Panc1 (cell line): ENCODE results near the gene PLCB1. TPM values are rescaled to one million over a fixed set of nuclear protein-coding genes. Genes with fewer than 3 reads are reported as not detected.

Experiments used
- ATAC-seq: fragments of 200-7000 bp; cut with Tn5 transposase; 2 replicates; pipeline ENCODE4 v1.9.1; 2020; ENCODE audit warnings: mild to moderate bottlenecking, moderate library complexity
- BruUV-seq: library from RNA; stranded (reverse); fragments of 400-500 nt; replicated peaks from 2 replicates; lab custom pipeline; 2021; lab: Mats Ljungman, UMichigan
- CTCF ChIA-PET: fragments of 300-600 bp; sonication (Branson Sonifier 250); formaldehyde crosslinking; loops from one replicate; lab custom pipeline; 2022; ENCODE audit warnings: antibody characterized with exemption; lab: Charles Lee
- POLR2A ChIA-PET: fragments of 300-600 bp; sonication (Branson Sonifier 250); formaldehyde crosslinking; loops from one replicate; lab custom pipeline; 2022; ENCODE audit warnings: antibody characterized with exemption; lab: Charles Lee
- DNase-seq: peaks from one replicate; pipeline ENCODE4 v3.0.0-alpha.2; 2010; ENCODE audit warnings: low read depth, low spot score
- H3K27ac ChIP-seq: 2 replicates; pipeline ENCODE4 v1.5.1; 2011; ENCODE audit warnings: mild to moderate bottlenecking, low read length, inconsistent platforms
- H3K27me3 ChIP-seq: fragments of 200-500 bp; sonication (Bioruptor generic); 2 replicates; pipeline ENCODE4 v1.6.0; 2014; ENCODE audit warnings: low read length, inconsistent platforms; ENCODE audit not compliant: control insufficient read depth, insufficient read depth
- H3K36me3 ChIP-seq: fragments of 200-500 bp; sonication (Bioruptor generic); 2 replicates; pipeline ENCODE4 v1.5.1; 2014; ENCODE audit warnings: inconsistent platforms, mild to moderate bottlenecking, low read length, moderate library complexity; ENCODE audit not compliant: control insufficient read depth, insufficient read depth
- H3K4me1 ChIP-seq: 2 replicates; pipeline ENCODE4 v1.5.1; 2011; ENCODE audit warnings: inconsistent platforms, mild to moderate bottlenecking, low read length, moderate library complexity; ENCODE audit not compliant: control insufficient read depth, insufficient read depth
- H3K4me3 ChIP-seq, 2 experiments: 2 replicates each; pipeline ENCODE4 v1.5.1; 2011 to 2012; ENCODE audit warnings: low read depth in 2 of 2, low read length in 2 of 2, mild to moderate bottlenecking in 2 of 2, inconsistent platforms in 1 of 2, moderate library complexity in 1 of 2
- H3K9me3 ChIP-seq: fragments of 200-500 bp; sonication (Bioruptor generic); 2 replicates; pipeline ENCODE4 v1.5.1; 2014; ENCODE audit warnings: low read depth, mild to moderate bottlenecking, inconsistent platforms, low read length, moderate library complexity; ENCODE audit not compliant: control insufficient read depth, insufficient read depth
- POLR2AphosphoS5 ChIP-seq: IDR thresholded peaks from 2 replicates; pipeline ENCODE4 v1.6.1; 2012; ENCODE audit warnings: mild to moderate bottlenecking, low read depth, low read length, moderate library complexity
- SIN3A ChIP-seq: IDR thresholded peaks from 2 replicates; pipeline ENCODE4 v1.6.1; 2012; ENCODE audit warnings: low read depth, mild to moderate bottlenecking, low read length, moderate library complexity, borderline replicate concordance; ENCODE audit not compliant: insufficient read depth
- TCF7L2 ChIP-seq: IDR thresholded peaks from 2 replicates; pipeline ENCODE4 v1.6.1; 2011; ENCODE audit warnings: mild to moderate bottlenecking, low read depth, low read length, inconsistent platforms
- in situ Hi-C: cut with HindIII; loops from 2 replicates; pipeline ENCODE4 v1.10.0; 2016; ENCODE audit warnings: low sequenced_read_pairs, low pct_unique_long_range_greater_than_20kb
- intact Hi-C: fragments of 100-400 bp; cut with micrococcal nuclease; formaldehyde crosslinking; loops from one replicate; pipeline ENCODE4 v1.10.0; 2022; ENCODE audit not compliant: unreplicated experiment
- total RNA-seq: library from RNA; stranded (reverse); gene quantifications from one replicate; pipeline ENCODE4 v1.2.1, GENCODE V29; 2021; ENCODE audit not compliant: unreplicated experiment
- TF ChIP-seq, protein P1 (sequence below), 2 experiments: IDR thresholded peaks; 2 replicates each; pipeline ENCODE4 v1.6.1; 2011 to 2012; ENCODE audit warnings: low read depth in 2 of 2, control low read depth in 1 of 2, low read length in 1 of 2, mild to moderate bottlenecking in 1 of 2, moderate library complexity in 1 of 2; ENCODE audit not compliant: insufficient read depth in 1 of 2
- TF ChIP-seq, protein P2 (sequence below): fragments of 450-650 bp; IDR thresholded peaks from 2 replicates; pipeline ENCODE4 v1.5.1; 2017; ENCODE audit warnings: mild to moderate bottlenecking

The PLCB1 gene
- total RNA-seq, 1 experiment from 2014 or later: 0.59 TPM

DNA sequence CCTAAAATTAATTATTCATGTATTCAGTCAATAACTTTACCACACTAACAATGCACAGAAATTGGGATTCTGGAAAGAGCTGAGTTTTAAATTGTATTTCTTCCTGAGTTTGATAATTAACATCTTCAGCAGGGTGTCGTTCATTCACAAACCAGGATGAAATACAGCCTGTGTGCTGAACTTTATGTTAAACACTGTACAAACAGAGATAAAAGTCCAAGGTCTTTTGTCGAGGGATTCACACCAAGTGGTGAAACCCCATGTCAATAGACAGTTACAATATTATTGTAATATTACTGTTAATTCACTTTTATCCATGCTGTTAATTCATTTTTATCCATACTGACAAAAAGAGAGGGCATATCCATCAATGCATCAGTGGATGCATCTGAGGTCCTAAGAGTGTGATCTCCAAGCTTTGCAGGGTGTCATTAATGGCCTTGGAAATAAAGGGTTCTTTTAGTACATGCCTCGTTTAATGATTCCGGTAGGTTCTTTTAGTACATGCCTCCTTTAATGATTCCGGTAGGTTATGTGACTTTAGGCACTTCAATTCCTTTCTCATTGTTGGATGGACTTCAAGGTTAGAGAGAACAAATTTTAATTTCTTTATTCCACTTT lies 234.3 kb downstream of the PLCB1 start:
- no peak for DNase-seq
- intact Hi-C loops (no loop called here), in situ Hi-C loops (no loop called here)
- CTCF ChIA-PET: no interaction called here
- ATAC-seq: no peak
- Histone ChIP-seq H3K4me1 (no peaks in the 10 kb centered on the region), H3K36me3 (no peaks in the 10 kb centered on the region), H3K27me3 (no peaks in the 10 kb centered on the region), H3K9me3 (no peaks in the 10 kb centered on the region), H3K4me3 (no peak overlapping the region), H3K27ac (no peak overlapping the region)
- TF ChIP-seq SIN3A (no peak), TCF7L2 (no peak), POLR2AphosphoS5 (no peak)
- TF ChIP-seq, protein P1, sequence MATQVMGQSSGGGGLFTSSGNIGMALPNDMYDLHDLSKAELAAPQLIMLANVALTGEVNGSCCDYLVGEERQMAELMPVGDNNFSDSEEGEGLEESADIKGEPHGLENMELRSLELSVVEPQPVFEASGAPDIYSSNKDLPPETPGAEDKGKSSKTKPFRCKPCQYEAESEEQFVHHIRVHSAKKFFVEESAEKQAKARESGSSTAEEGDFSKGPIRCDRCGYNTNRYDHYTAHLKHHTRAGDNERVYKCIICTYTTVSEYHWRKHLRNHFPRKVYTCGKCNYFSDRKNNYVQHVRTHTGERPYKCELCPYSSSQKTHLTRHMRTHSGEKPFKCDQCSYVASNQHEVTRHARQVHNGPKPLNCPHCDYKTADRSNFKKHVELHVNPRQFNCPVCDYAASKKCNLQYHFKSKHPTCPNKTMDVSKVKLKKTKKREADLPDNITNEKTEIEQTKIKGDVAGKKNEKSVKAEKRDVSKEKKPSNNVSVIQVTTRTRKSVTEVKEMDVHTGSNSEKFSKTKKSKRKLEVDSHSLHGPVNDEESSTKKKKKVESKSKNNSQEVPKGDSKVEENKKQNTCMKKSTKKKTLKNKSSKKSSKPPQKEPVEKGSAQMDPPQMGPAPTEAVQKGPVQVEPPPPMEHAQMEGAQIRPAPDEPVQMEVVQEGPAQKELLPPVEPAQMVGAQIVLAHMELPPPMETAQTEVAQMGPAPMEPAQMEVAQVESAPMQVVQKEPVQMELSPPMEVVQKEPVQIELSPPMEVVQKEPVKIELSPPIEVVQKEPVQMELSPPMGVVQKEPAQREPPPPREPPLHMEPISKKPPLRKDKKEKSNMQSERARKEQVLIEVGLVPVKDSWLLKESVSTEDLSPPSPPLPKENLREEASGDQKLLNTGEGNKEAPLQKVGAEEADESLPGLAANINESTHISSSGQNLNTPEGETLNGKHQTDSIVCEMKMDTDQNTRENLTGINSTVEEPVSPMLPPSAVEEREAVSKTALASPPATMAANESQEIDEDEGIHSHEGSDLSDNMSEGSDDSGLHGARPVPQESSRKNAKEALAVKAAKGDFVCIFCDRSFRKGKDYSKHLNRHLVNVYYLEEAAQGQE (IDR thresholded peaks at IDR 0.05; ENCODE audit: insufficient read depth in 1 of 2, low read depth in 2 of 2, low read length in 1 of 2): no peak
- POLR2A ChIA-PET: no interaction called here
- no TSS peak for BruUV-seq

DNA sequence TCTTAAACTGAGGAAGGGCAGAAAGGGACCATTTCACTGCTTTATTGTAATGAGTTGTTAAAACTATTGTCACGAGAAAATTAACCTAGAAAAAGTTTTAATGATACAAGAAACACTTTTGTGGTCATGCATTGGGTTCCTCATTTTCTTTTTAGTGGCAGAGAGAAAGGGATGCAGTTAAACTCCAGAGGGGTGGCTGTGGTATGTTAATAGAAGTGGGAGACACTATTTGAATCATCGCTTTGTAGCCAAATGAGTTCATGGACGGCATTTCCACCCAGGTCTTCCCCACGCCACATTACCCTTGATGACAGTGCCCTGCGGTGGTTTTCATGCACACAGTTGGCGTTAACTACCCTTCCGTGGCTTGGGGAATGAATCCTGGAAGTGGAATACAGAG lies 235.6 kb downstream of the PLCB1 start:
- no peaks in the 10 kb centered on the region for H3K4me1 ChIP-seq
- POLR2A ChIA-PET: no interaction called here
- H3K4me3 ChIP-seq: no peak overlapping the region
- in situ Hi-C loops: no loop called here
- no peaks in the 10 kb centered on the region for H3K27me3 ChIP-seq
- H3K9me3 ChIP-seq: no peaks in the 10 kb centered on the region
- no TSS peak for BruUV-seq
- ATAC-seq (no peak), DNase-seq (no peak)
- TF ChIP-seq, protein P2, sequence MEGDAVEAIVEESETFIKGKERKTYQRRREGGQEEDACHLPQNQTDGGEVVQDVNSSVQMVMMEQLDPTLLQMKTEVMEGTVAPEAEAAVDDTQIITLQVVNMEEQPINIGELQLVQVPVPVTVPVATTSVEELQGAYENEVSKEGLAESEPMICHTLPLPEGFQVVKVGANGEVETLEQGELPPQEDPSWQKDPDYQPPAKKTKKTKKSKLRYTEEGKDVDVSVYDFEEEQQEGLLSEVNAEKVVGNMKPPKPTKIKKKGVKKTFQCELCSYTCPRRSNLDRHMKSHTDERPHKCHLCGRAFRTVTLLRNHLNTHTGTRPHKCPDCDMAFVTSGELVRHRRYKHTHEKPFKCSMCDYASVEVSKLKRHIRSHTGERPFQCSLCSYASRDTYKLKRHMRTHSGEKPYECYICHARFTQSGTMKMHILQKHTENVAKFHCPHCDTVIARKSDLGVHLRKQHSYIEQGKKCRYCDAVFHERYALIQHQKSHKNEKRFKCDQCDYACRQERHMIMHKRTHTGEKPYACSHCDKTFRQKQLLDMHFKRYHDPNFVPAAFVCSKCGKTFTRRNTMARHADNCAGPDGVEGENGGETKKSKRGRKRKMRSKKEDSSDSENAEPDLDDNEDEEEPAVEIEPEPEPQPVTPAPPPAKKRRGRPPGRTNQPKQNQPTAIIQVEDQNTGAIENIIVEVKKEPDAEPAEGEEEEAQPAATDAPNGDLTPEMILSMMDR: no peak
- H3K36me3 ChIP-seq: no peaks in the 10 kb centered on the region
- intact Hi-C loops: no loop called here
- CTCF ChIA-PET: no interaction called here
- H3K27ac ChIP-seq: no peak overlapping the region

DNA sequence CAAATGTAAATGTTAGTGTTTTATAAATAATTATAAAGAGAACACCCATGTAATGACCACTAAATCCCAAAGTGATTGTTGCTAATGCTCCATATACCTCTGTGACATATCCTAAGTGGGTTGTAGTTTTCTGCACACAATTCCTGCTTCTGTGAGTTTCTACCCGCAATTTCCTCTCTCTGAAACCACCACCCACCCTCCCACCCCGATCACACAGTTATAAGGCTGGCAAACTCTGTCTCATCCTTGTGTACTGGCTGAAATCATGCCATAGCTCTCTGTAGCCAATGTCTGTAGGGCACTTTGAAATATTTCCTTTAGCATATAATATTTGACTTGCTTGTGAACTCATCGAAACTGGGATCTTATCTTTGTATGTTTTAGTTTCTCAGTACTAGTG lies 236.6 kb downstream of the PLCB1 start:
- POLR2A ChIA-PET: no interaction called here
- intact Hi-C loops: no loop called here

More for the DNA sequence above, 236.6 kb downstream of the PLCB1 start:
- in situ Hi-C loops: no loop called here
- CTCF ChIA-PET: no interaction called here
- no peaks in the 10 kb centered on the region for H3K27me3 ChIP-seq
- no peaks in the 10 kb centered on the region for H3K4me1 ChIP-seq
- no TSS peak for BruUV-seq
- H3K27ac ChIP-seq: no peak overlapping the region
- no peaks in the 10 kb centered on the region for H3K36me3 ChIP-seq
- no peaks in the 10 kb centered on the region for H3K9me3 ChIP-seq
- TF ChIP-seq POLR2AphosphoS5 (no peak), TCF7L2 (no peak), SIN3A (no peak)
- TF ChIP-seq, protein P2: no peak
- TF ChIP-seq, protein P1 (IDR thresholded peaks at IDR 0.05; ENCODE audit: insufficient read depth in 1 of 2, low read depth in 2 of 2, low read length in 1 of 2): no peak
- ATAC-seq (no peak), DNase-seq (no peak)
- no peak overlapping the region for H3K4me3 ChIP-seq
